A673 (cell line): ENCODE data around the gene ITGAV. TPM values are rescaled to one million over a fixed set of nuclear protein-coding genes. Genes with fewer than 3 reads are reported as not detected.

Experiments
- Bru-seq: library from RNA; stranded (reverse); fragments of 400-500 nt; gene quantifications from one replicate; lab custom pipeline; 2021; lab: Mats Ljungman, UMichigan
- BruChase-seq, 2 experiments: library from RNA; stranded (reverse); fragments of 400-500 nt; gene quantifications; one replicate each; lab custom pipeline; 2021; lab: Mats Ljungman, UMichigan
- BruUV-seq: library from RNA; stranded (reverse); fragments of 400-500 nt; replicated peaks from 2 replicates; lab custom pipeline; 2021; lab: Mats Ljungman, UMichigan
- CTCF ChIA-PET: fragments of 300-600 bp; sonication (Branson Sonifier 250); formaldehyde crosslinking; loops from one replicate; lab custom pipeline; 2022; ENCODE audit warnings: antibody characterized with exemption; lab: Charles Lee
- POLR2A ChIA-PET: fragments of 300-600 bp; sonication (Branson Sonifier 250); formaldehyde crosslinking; loops from one replicate; lab custom pipeline; 2022; ENCODE audit warnings: antibody characterized with exemption; ENCODE audit not compliant: low non-redundant PET; lab: Charles Lee
- DNase-seq: peaks from one replicate; pipeline ENCODE4 v3.0.0-alpha.2; 2015; ENCODE audit warnings: low spot score
- H3K27ac ChIP-seq: fragments of 200-600 bp; sonication (generic); 2 replicates; pipeline ENCODE4 v1.5.1; 2016; ENCODE audit warnings: mixed run types, low read depth, mild to moderate bottlenecking, mixed read lengths, antibody characterized with exemption, low read length; ENCODE audit not compliant: poor library complexity, severe bottlenecking
- H3K27me3 ChIP-seq: fragments of 200-600 bp; sonication (generic); replicated peaks from 2 replicates; pipeline ENCODE4 v1.6.1; 2017; ENCODE audit warnings: mixed run types, low read depth, mild to moderate bottlenecking, mixed read lengths, antibody characterized with exemption, low read length; ENCODE audit not compliant: insufficient read depth, poor library complexity
- H3K36me3 ChIP-seq: fragments of 200-600 bp; sonication (generic); 2 replicates; pipeline ENCODE4 v1.6.1; 2016; ENCODE audit warnings: mixed run types, mild to moderate bottlenecking, mixed read lengths, antibody characterized with exemption, low read length; ENCODE audit not compliant: insufficient read depth, poor library complexity, severe bottlenecking
- H3K4me1 ChIP-seq: fragments of 200-600 bp; sonication (generic); 2 replicates; pipeline ENCODE4 v1.6.1; 2017; ENCODE audit warnings: mixed run types, mild to moderate bottlenecking, mixed read lengths, antibody characterized with exemption, low read length; ENCODE audit not compliant: insufficient read depth, poor library complexity, severe bottlenecking
- H3K4me3 ChIP-seq: fragments of 200-600 bp; sonication (generic); 2 replicates; pipeline ENCODE4 v1.5.1; 2016; ENCODE audit warnings: low read depth, mixed run types, mild to moderate bottlenecking, mixed read lengths, low read length; ENCODE audit not compliant: poor library complexity, severe bottlenecking
- H3K9me3 ChIP-seq: fragments of 200-600 bp; sonication (generic); 2 replicates; pipeline ENCODE4 v1.6.1; 2016; ENCODE audit warnings: mixed run types, low read depth, mild to moderate bottlenecking, mixed read lengths, antibody characterized with exemption, low read length; ENCODE audit not compliant: poor library complexity, severe bottlenecking
- EZH2 ChIP-seq: fragments of 200-600 bp; sonication (generic); IDR thresholded peaks from 2 replicates; pipeline ENCODE4 v1.6.1; 2017; ENCODE audit warnings: borderline replicate concordance, low read depth, mild to moderate bottlenecking, mixed read lengths, antibody characterized with exemption, low read length; ENCODE audit not compliant: poor library complexity, severe bottlenecking
- intact Hi-C: fragments of 100-400 bp; cut with micrococcal nuclease; formaldehyde crosslinking; loops from one replicate; pipeline ENCODE4 v1.10.0; 2022; ENCODE audit not compliant: unreplicated experiment
- long read RNA-seq: library from polyadenylated mRNA; stranded (forward); transcript quantifications from one replicate; pipeline ENCODE4 v2.0.0, GENCODE V29; 2022
- total RNA-seq: library from RNA; stranded (reverse); gene quantifications from 2 replicates; pipeline ENCODE4 v1.2.3, GENCODE V29; 2021
- TF ChIP-seq, protein P1 (sequence below): fragments of 300-800, 200-600 bp; sonication (generic); conservative IDR thresholded peaks from 2 replicates; pipeline ENCODE4 v1.5.1; 2017; ENCODE audit warnings: low read depth, mild to moderate bottlenecking, antibody characterized with exemption, low read length, moderate library complexity, mixed read lengths

The ITGAV gene
- total RNA-seq (28.4 and 33.7 TPM in 2 replicates), Bru-seq, nascent RNA (percentile 79 among the genes with signal in this experiment), BruChase-seq, experiment 1, labeled RNA remaining after a 2-hour chase (percentile 82 among the genes with signal in this experiment), BruChase-seq, experiment 2, labeled RNA remaining after a 6-hour chase (percentile 77 among the genes with signal in this experiment)
- long read RNA-seq, full-length matches to known transcripts: 21 of 32 reads
- long read RNA-seq, partial matches to known transcripts: 5 of 32 reads
- long read RNA-seq, other reads (novel, unspliced or antisense): 6 of 32 reads

DNA sequence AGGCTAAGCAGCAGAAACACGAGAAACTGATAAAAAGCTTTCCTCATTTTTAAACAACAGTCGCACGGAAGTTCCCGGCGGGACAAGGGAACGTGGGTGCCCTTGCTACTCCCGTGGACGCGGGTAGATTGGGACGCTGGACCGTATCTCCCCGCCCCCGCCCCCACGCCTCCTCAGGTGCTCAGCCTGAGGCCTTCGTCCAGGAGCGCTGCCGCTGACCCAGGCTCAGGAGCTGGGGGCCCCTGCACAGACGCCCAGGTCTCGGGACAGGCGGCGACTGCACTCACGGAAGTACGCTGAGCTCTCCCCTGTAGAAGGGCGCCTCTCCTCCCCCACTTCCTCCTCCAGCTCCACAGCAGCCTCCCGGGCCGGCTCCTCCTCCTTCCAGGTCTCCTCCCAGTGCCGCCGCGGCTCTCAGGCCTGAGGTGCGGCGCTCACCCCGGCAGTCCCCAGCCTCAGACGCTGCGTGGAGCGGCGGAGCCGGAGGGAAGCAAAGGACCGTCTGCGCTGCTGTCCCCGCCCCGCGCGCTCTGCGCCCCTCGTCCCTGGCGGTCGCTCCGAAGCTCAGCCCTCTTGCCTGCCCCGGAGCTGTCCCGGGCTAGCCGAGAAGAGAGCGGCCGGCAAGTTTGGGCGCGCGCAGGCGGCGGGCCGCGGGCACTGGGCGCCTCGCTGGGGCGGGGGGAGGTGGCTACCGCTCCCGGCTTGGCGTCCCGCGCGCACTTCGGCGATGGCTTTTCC lies at the start of gene ITGAV:
TSS of gene ITGAV (plus strand) at position 445 of the 738 bp plus-strand sequence. CDS start at position 728, 283 bp downstream.
- no peak for TF ChIP-seq EZH2
- TF ChIP-seq, protein P1, sequence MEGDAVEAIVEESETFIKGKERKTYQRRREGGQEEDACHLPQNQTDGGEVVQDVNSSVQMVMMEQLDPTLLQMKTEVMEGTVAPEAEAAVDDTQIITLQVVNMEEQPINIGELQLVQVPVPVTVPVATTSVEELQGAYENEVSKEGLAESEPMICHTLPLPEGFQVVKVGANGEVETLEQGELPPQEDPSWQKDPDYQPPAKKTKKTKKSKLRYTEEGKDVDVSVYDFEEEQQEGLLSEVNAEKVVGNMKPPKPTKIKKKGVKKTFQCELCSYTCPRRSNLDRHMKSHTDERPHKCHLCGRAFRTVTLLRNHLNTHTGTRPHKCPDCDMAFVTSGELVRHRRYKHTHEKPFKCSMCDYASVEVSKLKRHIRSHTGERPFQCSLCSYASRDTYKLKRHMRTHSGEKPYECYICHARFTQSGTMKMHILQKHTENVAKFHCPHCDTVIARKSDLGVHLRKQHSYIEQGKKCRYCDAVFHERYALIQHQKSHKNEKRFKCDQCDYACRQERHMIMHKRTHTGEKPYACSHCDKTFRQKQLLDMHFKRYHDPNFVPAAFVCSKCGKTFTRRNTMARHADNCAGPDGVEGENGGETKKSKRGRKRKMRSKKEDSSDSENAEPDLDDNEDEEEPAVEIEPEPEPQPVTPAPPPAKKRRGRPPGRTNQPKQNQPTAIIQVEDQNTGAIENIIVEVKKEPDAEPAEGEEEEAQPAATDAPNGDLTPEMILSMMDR: no peak
- DNase-seq: peak; percentile 97
- H3K36me3 ChIP-seq: no peaks in the 10 kb centered on the region
- no peaks in the 10 kb centered on the region for H3K4me1 ChIP-seq
- intact Hi-C loops: loop anchor here (5.0 kb wide), 2 partner anchors 47 to 82 kb away; no protein-coding TSS in a partner anchor
- POLR2A ChIA-PET: interaction anchor here (0.5 to 1.0 kb wide), 3 partner anchors 10 to 186 kb away, joined by 3 to 6 read pairs (median 4); no protein-coding TSS in a partner anchor
- peak within 1 kb of the TSS; percentile 88 for H3K27ac ChIP-seq
- CTCF ChIA-PET: interaction anchor here (0.7 kb wide), 1 partner anchor 52 kb away, joined by 3 read pairs; no protein-coding TSS in a partner anchor
- no peaks in the 10 kb centered on the region for H3K27me3 ChIP-seq
- BruUV-seq: no TSS peak
- H3K4me3 ChIP-seq: peak within 1 kb of the TSS; percentile 92
- no peaks in the 10 kb centered on the region for H3K9me3 ChIP-seq

DNA sequence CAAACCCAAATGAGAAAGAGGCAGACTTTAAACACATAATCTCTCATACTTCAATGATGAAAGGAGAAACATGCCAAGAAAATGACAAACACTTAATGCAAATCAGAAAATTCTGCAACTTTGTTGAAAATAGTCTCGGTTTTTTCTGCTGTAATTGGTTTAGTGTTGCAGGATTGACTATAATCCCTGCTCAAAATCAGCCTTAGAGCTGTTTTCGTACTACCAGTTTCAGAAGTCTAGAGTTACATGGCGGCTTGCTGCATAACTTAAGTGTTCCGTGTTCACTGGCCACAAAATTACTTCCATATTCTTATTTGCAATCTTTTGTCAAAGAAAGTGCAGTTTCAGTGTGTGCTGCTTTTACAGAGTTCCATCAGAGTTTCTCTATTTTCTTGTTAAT lies 48.9 kb upstream of the ITGAV start:
- Histone ChIP-seq H3K27me3 (no peaks in the 10 kb centered on the region), H3K36me3 (no peaks in the 10 kb centered on the region), H3K27ac (peak overlapping the region; percentile 20), H3K4me1 (peaks cover 38% of the 10 kb centered on the region), H3K4me3 (no peak overlapping the region), H3K9me3 (no peaks in the 10 kb centered on the region)
- intact Hi-C loops: loop anchor here (5.0 kb wide), 1 partner anchor 51 kb away; the partner anchor contains the start of gene ITGAV
- TF ChIP-seq, protein P1: no peak
- no peak for TF ChIP-seq EZH2
- DNase-seq: peak; percentile 46
- POLR2A ChIA-PET: no interaction called here
- CTCF ChIA-PET: no interaction called here
- no TSS peak for BruUV-seq

DNA sequence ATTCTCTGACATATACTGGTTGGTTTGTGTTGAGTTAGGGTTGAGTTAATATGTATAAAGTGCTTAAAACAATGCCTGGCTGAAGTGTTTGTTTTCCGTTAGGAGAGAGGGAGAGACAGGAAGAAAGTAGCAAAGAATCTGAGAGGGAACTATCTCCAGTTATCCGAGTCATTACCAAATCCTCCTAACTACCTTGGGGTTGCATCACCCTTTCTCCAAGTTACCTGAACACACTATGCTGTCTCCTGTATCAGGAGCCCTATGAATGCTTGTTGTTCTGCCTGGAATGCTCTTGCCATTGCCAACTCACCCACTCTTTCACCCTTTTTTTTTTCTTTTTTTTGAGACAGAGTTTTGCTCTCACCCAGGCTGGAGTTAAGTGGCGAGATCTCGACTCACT lies 47.9 kb upstream of the ITGAV start:
- no TSS peak for BruUV-seq
- DNase-seq: no peak
- H3K36me3 ChIP-seq: no peaks in the 10 kb centered on the region
- ChIA-PET POLR2A (no interaction called here), CTCF (no interaction called here)
- peaks cover 34% of the 10 kb centered on the region for H3K4me1 ChIP-seq
- H3K9me3 ChIP-seq: no peaks in the 10 kb centered on the region
- no peak overlapping the region for H3K4me3 ChIP-seq
- no peak overlapping the region for H3K27ac ChIP-seq
- H3K27me3 ChIP-seq: no peaks in the 10 kb centered on the region
- TF ChIP-seq, protein P1: no peak
- intact Hi-C loops: loop anchor here (5.0 kb wide), 1 partner anchor 50 kb away; the partner anchor contains the start of gene ITGAV
